Measurements from ENCODE around the gene ACTR1A.

- TF ChIP-seq CTCF (IDR thresholded peaks at IDR 0.05; ENCODE audit: low read length) (no peak), EZH2 (IDR thresholded peaks at IDR 0.05; ENCODE audit: borderline replicate concordance, low read length) (no peak)
These were observed 31.6 kb downstream of the ACTR1A start for GRCh38 chr10:102470579-102471546.

Data from OCI-LY1 (cell line).